Measurements from ENCODE around the gene ZNF608.

ZNF608 gene, protein sequence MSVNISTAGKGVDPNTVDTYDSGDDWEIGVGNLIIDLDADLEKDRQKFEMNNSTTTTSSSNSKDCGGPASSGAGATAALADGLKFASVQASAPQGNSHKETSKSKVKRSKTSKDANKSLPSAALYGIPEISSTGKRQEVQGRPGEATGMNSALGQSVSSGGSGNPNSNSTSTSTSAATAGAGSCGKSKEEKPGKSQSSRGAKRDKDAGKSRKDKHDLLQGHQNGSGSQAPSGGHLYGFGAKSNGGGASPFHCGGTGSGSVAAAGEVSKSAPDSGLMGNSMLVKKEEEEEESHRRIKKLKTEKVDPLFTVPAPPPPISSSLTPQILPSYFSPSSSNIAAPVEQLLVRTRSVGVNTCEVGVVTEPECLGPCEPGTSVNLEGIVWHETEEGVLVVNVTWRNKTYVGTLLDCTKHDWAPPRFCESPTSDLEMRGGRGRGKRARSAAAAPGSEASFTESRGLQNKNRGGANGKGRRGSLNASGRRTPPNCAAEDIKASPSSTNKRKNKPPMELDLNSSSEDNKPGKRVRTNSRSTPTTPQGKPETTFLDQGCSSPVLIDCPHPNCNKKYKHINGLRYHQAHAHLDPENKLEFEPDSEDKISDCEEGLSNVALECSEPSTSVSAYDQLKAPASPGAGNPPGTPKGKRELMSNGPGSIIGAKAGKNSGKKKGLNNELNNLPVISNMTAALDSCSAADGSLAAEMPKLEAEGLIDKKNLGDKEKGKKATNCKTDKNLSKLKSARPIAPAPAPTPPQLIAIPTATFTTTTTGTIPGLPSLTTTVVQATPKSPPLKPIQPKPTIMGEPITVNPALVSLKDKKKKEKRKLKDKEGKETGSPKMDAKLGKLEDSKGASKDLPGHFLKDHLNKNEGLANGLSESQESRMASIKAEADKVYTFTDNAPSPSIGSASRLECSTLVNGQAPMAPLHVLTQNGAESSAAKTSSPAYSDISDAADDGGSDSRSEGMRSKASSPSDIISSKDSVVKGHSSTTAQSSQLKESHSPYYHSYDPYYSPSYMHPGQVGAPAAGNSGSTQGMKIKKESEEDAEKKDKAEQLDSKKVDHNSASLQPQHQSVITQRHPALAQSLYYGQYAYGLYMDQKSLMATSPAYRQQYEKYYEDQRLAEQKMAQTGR (N-terminal part only)

GRCh38 chr5:124745928-124746915 lies at the start of gene ZNF608:
ZNF608 (minus strand) TSS chr5:124746639; CDS start chr5:124744989, 1,650 bp downstream.
- DNase-seq (ENCODE audit: low read depth) = peak; percentile 87

- DNase-seq (ENCODE audit: low read depth) = no peak
Measured at GRCh38 chr5:124795829-124796228, 49.4 kb upstream of the ZNF608 start.

- DNase-seq (ENCODE audit: low read depth) = no peak
Measured at GRCh38 chr5:124790895-124791732, 44.7 kb upstream of the ZNF608 start.

DNA sequence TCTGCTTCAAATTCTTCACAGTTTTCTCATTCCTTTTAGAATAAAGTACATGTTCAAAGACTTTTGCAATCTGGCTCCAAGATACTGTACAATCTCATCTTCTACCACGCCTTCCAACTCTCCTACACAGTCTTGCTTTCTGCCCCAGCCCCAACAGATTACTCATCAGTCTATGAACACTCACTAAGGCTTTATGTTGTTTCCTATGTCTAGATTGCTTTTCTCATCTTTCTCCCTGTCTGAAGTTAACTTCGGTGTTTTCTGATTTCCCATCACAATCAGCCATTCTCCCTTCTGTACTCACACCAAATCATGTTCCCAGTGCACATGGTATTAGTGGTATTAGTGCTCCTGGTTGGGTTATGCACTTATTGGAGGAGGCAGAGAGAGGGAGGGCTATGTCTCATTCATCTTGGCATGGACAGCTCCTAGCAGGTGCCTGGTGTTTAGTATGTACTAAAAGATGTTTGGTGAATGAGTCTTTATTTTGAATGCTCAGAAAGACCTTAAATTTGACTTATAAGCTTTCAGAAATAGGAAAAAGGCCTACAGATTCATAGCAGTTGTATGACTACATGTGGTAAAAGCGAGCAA lies 44.0 kb upstream of the ZNF608 start:
- no peak for DNase-seq (ENCODE audit: low read depth)

DNA sequence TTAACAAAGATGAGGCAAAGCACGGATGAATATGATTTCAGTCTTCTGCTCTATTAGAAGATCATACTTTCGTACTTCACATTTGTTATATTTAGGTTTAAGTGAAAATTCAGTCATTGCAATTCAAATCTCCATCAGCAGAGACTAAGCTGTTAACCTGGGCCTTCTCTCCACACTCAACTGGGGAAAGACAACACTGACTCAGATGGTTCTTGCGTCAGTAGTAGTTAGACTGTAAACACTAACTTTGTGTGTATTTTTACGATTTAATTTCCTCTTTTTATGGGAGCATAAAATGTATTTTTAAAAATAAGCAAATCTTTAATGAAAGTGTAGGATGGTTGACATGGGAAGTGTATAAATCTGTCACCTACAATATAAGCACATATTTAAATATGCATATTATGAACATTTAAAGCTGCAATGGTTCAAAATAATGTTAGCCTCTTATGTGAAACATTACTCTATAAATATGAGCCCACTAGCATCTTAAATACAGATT lies 42.7 kb upstream of the ZNF608 start:
- no peak for DNase-seq (ENCODE audit: low read depth)

GRCh38 chr5:124783794-124784193 lies 37.4 kb upstream of the ZNF608 start:
- DNase-seq (ENCODE audit: low read depth) = peak; percentile 40

DNA sequence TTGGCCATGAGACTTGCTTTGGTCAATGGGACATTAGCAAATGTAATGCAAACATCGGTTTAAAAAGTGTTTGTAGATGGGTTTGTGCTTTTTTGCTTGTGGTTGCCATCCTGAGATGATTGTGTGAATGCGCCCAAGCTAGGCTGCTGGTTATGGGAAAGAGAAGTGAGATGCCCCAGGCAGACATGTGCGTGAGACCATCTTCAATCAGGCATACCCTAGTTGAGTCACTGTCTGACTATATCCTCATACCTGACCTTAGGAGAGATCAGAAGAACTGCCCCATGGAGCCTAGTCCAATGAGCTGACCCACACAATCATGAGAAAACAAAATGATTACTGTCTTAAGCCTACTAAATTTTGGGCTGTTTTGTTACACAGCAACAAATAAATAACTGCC lies 36.8 kb upstream of the ZNF608 start:
- DNase-seq (ENCODE audit: low read depth) = no peak

- DNase-seq (ENCODE audit: low read depth) = no peak
Measured at GRCh38 chr5:124782262-124782661, 35.8 kb upstream of the ZNF608 start.

- DNase-seq (ENCODE audit: low read depth) = no peak
Measured at GRCh38 chr5:124780011-124780410, 33.6 kb upstream of the ZNF608 start.

GRCh38 chr5:124773315-124774311 lies 27.2 kb upstream of the ZNF608 start:
- no peak for DNase-seq (ENCODE audit: low read depth)

DNA sequence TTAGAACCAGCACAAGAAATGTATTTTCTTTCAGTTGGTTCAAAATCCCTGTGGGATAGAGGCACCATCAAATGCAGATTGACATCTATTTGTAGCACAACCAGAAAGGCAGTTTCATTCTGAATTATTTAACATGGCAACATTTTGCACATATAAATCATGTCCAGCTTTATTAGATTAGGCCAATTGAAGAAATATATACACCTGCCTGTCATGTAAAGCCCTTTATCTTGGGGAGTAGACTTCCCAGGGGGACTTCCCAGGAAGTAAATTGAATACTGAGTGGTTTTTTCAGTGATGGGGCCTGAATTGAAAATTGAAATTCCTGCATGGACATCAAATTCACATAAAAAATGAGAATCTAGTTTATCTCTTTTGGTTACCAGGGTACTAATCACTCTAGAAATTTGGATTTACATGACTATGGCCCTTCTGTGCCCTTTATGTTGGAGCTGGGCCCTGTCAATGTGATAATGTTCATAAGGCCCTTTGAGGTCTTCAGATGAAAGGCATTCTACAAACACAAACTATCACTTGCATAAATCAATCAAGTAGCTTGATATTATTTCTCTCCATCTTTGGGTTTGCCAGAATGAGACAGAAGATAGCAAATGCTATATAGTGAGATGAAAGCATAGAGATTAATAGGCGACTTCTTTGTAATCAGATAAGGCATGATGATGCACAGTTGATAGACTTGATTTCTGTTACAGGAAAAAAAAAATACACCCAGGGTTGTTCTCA lies 26.2 kb upstream of the ZNF608 start:
- no peak for DNase-seq (ENCODE audit: low read depth)

DNA sequence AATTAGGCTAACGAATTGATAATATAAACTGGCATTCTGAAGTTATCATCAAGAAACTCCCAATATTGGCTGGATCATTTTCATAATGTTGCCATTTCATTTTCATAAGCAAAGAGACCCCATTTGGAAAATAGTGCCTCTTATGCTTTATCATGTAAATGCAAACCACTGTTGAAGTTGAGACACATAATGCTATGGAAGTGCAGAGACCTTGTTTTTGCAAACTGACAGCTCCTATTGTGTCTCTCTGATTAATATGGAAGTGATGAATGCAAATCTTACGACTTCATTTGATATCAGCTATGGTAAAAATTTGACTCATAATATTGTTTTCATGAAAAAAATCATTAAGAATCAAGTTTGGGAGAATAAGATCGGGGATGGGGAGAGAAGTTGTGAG lies 25.3 kb upstream of the ZNF608 start:
- no peak for DNase-seq (ENCODE audit: low read depth)

DNA sequence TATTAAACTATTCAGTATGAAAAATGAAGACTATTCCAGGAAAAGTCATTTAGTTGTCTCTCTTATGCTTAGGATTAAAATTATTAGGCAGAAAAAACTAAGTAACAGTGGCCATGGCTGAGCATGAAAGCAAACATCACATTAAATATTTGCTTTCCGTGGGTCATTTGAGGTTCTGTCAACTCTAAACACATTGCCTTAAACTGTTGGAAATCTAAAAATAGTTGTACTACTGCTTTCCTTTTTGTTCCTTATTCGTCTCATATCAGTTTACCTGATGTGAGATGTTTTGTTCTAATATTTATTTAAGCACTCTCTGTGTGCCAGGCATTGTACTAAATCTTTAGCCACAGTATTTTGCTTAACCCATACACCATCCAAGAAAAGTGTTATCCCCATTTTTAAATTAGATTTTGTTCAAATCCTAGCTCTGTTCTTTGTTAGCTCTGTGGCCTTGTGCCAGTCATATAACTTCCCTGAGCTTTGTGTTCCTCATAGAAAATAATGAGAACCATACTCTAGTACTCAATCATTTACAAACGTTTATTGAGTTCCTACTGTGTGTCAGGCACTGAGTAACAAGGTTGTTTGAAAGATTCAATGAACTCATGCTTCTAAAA lies 18.7 kb upstream of the ZNF608 start:
- DNase-seq (ENCODE audit: low read depth) = no peak

DNA sequence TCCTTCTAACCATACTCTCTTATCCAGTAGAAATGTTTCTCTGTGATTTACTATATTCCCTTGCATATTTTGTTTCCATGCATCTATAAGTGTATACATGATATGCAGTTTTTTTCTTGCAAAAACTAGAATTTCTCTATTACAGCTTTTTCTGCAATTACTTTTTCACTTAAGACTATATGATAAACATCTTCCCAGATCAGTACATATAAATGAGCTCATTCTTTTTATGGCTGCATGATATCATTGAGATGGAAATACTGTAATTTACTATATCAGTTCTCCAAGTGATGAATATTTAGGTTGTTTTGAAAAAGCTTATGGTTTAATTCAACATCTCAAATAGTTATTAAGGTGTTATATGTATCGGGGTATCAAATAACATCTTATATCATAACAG lies 18.1 kb upstream of the ZNF608 start:
- no peak for DNase-seq (ENCODE audit: low read depth)

DNA sequence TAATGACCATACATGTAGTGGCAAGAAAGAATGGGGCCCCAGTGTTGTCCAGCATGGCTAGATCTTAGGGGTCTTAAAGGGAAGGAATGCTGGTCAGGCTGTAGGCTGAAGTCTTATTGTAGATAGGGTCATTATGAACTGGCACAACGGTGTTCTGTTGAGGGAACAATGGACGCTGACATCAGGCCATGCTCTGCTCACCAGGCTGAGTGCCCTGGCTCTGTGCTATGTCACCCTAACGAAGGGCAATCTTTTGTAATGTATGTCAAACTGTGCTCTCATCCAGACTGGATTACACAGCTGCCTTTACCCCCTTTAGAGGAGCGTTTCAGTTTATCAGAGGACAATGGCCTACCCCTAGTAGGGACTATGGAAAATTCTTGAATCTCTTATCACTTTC lies 14.6 kb upstream of the ZNF608 start:
- DNase-seq (ENCODE audit: low read depth) = no peak

- no peak for DNase-seq (ENCODE audit: low read depth)
Measured at GRCh38 chr5:124760608-124761007, 14.2 kb upstream of the ZNF608 start.

DNA sequence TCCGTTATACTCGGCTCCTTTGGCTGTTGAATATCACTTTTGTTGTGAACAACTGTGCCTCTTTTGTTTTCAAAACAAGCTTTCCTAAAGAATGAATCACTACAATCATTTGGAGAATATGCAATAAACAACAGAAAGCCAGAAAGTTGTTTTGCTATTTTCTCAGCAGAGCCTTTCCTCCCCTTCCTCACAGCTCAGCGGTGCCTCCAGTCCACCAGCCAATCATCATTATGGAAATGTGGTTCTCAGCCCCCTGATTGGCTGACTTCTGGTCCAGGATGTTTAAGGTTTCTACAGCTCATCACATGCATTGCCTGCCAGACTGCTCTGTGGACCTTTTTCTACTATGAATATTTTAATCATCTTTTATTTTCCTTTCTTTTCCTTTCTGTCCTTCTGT lies 9.1 kb upstream of the ZNF608 start:
- DNase-seq (ENCODE audit: low read depth) = no peak
